ENCODE results near the gene SLC25A1.

Gene SLC25A1

DNA sequence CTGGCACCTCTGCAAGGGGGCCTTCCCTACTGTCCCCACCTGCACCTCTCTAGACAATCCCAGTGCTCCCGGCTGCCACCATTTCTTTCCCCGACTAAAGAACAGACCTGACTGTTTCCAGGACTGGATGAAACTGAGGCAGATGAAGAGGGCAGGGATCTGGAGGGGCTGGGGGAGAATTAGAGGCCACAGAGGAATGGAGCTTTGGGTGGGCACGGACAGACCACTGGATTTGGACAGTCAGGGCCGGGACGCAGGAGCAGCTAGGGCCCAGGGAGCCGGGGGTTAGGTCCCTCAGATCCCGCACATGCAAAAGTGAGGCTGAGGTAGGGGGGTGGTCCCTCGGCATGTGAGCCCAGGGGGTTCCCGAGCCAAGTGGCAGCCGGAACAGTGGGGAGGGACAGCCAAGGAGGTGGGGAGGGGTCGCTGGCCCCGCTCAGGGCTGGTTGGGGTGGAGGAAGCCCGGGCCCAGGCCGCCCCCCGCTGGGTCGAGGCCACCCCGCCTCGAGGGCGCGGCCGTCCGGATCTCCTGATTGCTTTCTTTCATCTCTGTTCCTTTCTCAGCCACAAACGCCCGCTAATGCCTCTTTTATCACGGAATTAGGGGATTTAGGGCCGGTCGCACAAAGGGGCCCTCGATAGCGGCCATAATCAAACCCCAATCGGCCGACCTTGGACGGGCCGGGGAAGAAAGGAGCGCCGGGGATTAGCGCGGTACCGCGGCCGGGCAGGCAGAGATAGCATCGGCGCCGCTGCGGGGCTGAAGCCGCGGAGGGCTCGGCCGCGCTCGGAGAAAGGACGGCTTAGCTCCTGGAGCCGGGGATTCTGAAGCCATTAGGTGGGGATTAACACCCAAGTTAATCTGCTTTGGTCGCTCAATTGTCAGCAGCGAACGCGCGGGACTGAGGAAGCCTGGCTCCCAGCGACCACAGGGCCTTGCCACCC lies 9.3 kb downstream of the SLC25A1 start:
- TF ChIP-seq, protein P1, sequence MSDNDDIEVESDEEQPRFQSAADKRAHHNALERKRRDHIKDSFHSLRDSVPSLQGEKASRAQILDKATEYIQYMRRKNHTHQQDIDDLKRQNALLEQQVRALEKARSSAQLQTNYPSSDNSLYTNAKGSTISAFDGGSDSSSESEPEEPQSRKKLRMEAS (IDR thresholded peaks at IDR 0.05): no peak
- TF ChIP-seq TAF1 (IDR thresholded peaks at IDR 0.05; ENCODE audit: low read depth) (no peak), EGR1 (IDR thresholded peaks at IDR 0.05) (no peak), CREB1 (IDR thresholded peaks at IDR 0.05; ENCODE audit: low read depth) (no peak), YY1 (IDR thresholded peaks at IDR 0.05; ENCODE audit: low read depth) (no peak), CEBPB (IDR thresholded peaks at IDR 0.05) (no peak), TEAD4 (IDR thresholded peaks at IDR 0.05) (no peak)
- TF ChIP-seq, protein P2, sequence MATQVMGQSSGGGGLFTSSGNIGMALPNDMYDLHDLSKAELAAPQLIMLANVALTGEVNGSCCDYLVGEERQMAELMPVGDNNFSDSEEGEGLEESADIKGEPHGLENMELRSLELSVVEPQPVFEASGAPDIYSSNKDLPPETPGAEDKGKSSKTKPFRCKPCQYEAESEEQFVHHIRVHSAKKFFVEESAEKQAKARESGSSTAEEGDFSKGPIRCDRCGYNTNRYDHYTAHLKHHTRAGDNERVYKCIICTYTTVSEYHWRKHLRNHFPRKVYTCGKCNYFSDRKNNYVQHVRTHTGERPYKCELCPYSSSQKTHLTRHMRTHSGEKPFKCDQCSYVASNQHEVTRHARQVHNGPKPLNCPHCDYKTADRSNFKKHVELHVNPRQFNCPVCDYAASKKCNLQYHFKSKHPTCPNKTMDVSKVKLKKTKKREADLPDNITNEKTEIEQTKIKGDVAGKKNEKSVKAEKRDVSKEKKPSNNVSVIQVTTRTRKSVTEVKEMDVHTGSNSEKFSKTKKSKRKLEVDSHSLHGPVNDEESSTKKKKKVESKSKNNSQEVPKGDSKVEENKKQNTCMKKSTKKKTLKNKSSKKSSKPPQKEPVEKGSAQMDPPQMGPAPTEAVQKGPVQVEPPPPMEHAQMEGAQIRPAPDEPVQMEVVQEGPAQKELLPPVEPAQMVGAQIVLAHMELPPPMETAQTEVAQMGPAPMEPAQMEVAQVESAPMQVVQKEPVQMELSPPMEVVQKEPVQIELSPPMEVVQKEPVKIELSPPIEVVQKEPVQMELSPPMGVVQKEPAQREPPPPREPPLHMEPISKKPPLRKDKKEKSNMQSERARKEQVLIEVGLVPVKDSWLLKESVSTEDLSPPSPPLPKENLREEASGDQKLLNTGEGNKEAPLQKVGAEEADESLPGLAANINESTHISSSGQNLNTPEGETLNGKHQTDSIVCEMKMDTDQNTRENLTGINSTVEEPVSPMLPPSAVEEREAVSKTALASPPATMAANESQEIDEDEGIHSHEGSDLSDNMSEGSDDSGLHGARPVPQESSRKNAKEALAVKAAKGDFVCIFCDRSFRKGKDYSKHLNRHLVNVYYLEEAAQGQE (IDR thresholded peaks at IDR 0.05; ENCODE audit: low read depth): no peak

DNA sequence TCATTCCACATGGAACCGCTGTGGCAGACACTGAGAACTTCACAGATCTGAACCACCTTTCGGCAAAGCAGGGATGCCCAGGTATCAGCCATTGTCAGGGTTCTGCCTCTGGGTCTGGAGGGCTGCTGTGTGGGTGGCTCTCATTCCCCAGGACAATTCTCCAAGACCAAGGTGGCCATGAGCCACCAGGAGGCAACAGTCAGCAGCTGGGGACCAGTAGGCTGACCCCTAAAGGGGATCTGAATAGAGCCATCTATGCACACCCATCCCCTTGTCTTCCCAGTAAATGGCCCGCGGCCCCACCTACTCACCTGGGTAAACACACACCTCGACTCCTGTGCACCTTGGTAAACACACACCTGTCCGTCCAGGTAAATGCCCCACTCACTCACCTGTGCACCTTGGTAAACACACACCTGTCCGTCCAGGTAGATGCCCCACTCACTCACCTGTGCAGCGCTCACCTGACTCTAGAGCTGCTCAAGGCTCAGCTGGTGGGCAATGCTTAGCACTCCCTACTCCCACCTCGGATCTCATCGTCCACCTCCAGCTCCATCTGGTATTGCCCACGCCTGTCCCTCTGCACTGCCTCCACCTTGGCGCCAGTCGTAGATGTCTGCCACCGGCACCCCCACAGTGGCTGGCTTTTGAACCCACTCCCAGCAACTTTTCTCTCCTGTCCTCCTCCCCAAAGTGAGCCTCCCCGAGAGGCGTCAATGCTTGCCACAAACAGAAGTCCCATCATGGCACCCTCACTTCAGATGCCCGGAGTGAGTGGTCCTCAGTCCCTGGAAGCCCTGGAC lies 10.2 kb downstream of the SLC25A1 start:
- TF ChIP-seq TAF1 (IDR thresholded peaks at IDR 0.05; ENCODE audit: low read depth) (no peak), CREB1 (IDR thresholded peaks at IDR 0.05; ENCODE audit: low read depth) (no peak), FOXM1 (IDR thresholded peaks at IDR 0.05; ENCODE audit: borderline replicate concordance, low read depth) (no peak), EGR1 (IDR thresholded peaks at IDR 0.05) (no peak), NFIC (IDR thresholded peaks at IDR 0.05) (no peak), EP300 (IDR thresholded peaks at IDR 0.05; ENCODE audit: borderline replicate concordance) (no peak), CEBPB (IDR thresholded peaks at IDR 0.05) (no peak), TEAD4 (IDR thresholded peaks at IDR 0.05) (no peak), YY1 (IDR thresholded peaks at IDR 0.05; ENCODE audit: low read depth) (no peak), ZBTB7A (IDR thresholded peaks at IDR 0.05; ENCODE audit: low read depth) (no peak), RAD21 (IDR thresholded peaks at IDR 0.05; ENCODE audit: low read depth) (no peak), TCF12 (IDR thresholded peaks at IDR 0.05; ENCODE audit: low read depth) (no peak)
- TF ChIP-seq, protein P3, sequence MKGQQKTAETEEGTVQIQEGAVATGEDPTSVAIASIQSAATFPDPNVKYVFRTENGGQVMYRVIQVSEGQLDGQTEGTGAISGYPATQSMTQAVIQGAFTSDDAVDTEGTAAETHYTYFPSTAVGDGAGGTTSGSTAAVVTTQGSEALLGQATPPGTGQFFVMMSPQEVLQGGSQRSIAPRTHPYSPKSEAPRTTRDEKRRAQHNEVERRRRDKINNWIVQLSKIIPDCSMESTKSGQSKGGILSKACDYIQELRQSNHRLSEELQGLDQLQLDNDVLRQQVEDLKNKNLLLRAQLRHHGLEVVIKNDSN (IDR thresholded peaks at IDR 0.05): no peak
- TF ChIP-seq, protein P1 (IDR thresholded peaks at IDR 0.05): no peak
- TF ChIP-seq, protein P2 (IDR thresholded peaks at IDR 0.05; ENCODE audit: low read depth): no peak

DNA sequence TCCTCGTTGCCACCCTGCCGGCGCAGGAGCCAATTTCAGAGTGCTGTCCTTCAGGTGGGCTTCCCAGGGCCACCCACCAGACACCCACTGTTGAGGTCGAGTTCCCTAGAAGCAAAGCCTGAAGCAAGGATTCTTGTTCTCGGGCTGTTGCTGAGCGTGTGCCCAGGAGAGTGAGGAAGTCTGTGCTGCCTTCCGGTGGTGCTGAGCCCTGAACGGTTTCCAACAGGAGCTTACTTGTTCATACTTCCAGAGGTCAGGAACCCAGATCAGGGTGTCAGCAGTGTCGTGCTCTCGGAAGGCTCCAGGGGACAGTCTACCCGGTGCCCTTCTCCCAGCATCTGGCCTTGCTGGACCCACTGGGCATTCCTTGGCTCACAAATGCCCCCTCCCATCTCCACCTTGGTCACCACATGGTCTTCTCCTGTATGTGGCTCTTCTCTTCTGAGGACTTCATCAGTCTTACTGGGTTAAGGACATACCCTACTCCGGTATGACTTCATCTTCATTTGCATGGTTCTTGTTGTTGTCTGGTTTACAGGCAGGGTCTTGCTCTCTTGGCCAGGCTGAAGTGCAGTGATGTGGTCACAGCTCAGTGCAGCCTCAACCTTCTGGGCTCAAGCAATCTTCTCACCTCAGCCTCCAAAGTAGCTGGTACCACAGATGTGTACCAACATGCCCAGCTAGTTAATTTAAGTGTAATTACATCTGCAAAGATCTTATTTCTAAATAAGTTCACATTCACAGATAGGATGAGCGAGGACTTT lies 11.2 kb downstream of the SLC25A1 start:
- no peak for TF ChIP-seq EGR1 (IDR thresholded peaks at IDR 0.05)
- no peak for TF ChIP-seq TEAD4 (IDR thresholded peaks at IDR 0.05)
- TF ChIP-seq, protein P3 (IDR thresholded peaks at IDR 0.05): no peak
- no peak for TF ChIP-seq TCF12 (IDR thresholded peaks at IDR 0.05; ENCODE audit: low read depth)

DNA sequence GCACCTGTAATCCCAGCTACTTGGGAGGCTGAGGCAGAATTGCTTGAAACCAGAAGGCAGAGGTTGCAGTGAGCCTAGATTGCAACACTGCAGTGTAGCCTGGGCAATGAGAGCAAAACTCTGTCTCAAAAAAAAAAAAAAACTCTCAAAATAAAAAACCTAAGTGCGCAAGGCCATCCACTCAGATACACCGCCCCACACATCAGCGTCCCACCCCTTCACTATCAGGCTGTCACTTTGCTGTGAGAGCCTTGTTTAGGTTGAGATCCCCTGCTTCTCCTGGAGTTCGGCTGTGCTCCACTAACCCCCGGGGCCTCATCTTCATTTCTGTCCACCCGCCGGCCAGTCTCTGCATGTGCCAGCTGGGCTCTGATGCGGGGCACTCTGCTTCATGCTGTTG lies 12.1 kb downstream of the SLC25A1 start:
- TF ChIP-seq TEAD4 (IDR thresholded peaks at IDR 0.05) (no peak), ZBTB7A (IDR thresholded peaks at IDR 0.05; ENCODE audit: low read depth) (no peak), YY1 (IDR thresholded peaks at IDR 0.05; ENCODE audit: low read depth) (no peak), TAF1 (IDR thresholded peaks at IDR 0.05; ENCODE audit: low read depth) (no peak), EP300 (IDR thresholded peaks at IDR 0.05; ENCODE audit: borderline replicate concordance) (no peak), RAD21 (IDR thresholded peaks at IDR 0.05; ENCODE audit: low read depth) (no peak), CEBPB (IDR thresholded peaks at IDR 0.05) (no peak), TCF12 (IDR thresholded peaks at IDR 0.05; ENCODE audit: low read depth) (no peak), NFIC (IDR thresholded peaks at IDR 0.05) (no peak), FOXM1 (IDR thresholded peaks at IDR 0.05; ENCODE audit: borderline replicate concordance, low read depth) (no peak), CREB1 (IDR thresholded peaks at IDR 0.05; ENCODE audit: low read depth) (no peak), EGR1 (IDR thresholded peaks at IDR 0.05) (no peak)
- TF ChIP-seq, protein P1 (IDR thresholded peaks at IDR 0.05): no peak
- TF ChIP-seq, protein P3 (IDR thresholded peaks at IDR 0.05): no peak
- TF ChIP-seq, protein P2 (IDR thresholded peaks at IDR 0.05; ENCODE audit: low read depth): no peak

Data from Ishikawa (cell line).